Measurements from ENCODE around the gene PWWP2B. TPM values are rescaled to one million over a fixed set of nuclear protein-coding genes. Genes with fewer than 3 reads are reported as not detected.

The PWWP2B gene
- total and polyA plus RNA-seq, 2 experiments from 2014 or later = 2.3 to 12.8 TPM

DNA sequence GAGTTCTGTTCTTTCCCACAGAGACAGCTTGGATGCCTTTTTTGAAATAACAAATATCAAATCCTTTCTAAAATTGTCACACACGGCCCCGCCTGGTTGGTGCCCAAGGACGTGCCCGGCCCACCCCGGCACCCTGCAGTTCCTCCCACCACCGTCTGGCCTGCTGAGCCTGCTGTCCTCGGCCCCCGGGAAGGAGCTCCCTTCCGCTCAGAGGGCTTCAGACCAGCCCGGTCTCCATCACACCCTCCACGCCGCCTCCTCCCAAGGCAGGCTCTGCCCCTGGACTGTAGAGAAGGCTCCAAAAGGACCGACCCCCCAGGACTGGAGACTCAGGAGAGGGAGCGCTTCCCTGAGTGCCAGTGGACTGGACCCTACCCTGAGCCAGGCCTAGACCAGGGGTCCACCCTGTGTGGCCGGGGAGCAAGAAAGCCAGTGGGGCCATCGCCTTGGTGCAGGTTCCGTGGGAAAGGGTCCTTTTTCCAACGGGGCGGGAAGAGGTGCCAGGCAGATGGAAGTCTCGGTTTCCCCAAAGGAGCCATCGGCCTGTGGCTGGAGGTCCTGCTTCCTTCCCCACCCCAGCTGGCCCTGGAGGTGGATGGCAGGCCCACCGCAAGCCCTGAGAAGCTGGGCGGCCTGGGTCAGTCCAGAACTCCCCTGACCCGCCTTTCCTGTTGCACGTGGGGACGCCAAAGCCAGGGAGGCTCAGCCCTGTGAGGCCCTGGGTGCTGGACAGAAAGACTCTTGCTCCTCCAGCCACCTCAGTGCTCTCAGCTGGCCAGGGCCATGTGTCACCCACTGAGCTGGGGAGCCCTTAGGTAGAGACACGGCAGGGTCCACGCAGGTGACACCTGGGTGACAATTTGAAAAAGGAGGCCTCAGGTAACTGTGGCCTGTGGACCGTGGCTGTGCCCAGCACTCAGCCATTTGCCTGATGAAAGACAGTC lies 69.8 kb downstream of the PWWP2B start (continued):
- TF ChIP-seq, protein P1, sequence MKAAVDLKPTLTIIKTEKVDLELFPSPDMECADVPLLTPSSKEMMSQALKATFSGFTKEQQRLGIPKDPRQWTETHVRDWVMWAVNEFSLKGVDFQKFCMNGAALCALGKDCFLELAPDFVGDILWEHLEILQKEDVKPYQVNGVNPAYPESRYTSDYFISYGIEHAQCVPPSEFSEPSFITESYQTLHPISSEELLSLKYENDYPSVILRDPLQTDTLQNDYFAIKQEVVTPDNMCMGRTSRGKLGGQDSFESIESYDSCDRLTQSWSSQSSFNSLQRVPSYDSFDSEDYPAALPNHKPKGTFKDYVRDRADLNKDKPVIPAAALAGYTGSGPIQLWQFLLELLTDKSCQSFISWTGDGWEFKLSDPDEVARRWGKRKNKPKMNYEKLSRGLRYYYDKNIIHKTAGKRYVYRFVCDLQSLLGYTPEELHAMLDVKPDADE (IDR thresholded peaks at IDR 0.05) = no peak
- TF ChIP-seq EZH2phosphoT487 (IDR thresholded peaks at IDR 0.05; ENCODE audit: unreplicated experiment) (no peak), STAT1 (IDR thresholded peaks at IDR 0.05; ENCODE audit: unreplicated experiment) (no peak)

Other genes with a start within 250 kb of the PWWP2B start
- gene DPYSL4, start 210.3 kb upstream of the PWWP2B start, total RNA-seq (2014; rRNA removed; shearing (Covaris generic)) = 23.9 and 24.6 TPM in 2 replicates
- gene DPYSL4, start 210.3 kb upstream of the PWWP2B start, polyA plus RNA-seq (2016; fragmentation: Nextera tagmentation; extraction: Ambion mirVana) = 9.7 and 10.6 TPM in 2 replicates
- 8.0 and 10.2 TPM in 2 replicates for gene STK32C, start 89.2 kb upstream of the PWWP2B start, total RNA-seq (2014; rRNA removed; shearing (Covaris generic))
- 20.5 and 24.1 TPM in 2 replicates for gene STK32C, start 89.2 kb upstream of the PWWP2B start, polyA plus RNA-seq (2016; fragmentation: Nextera tagmentation; extraction: Ambion mirVana)
- 3.1 and 3.5 TPM in 2 replicates for gene LRRC27, start 65.0 kb upstream of the PWWP2B start, total RNA-seq (2014; rRNA removed; shearing (Covaris generic))
- 2.2 and 2.9 TPM in 2 replicates for gene LRRC27, start 65.0 kb upstream of the PWWP2B start, polyA plus RNA-seq (2016; fragmentation: Nextera tagmentation; extraction: Ambion mirVana)
- 40.6 and 42.5 TPM in 2 replicates for gene INPP5A, start 140.6 kb downstream of the PWWP2B start, total RNA-seq (2014; rRNA removed; shearing (Covaris generic))
- gene INPP5A, start 140.6 kb downstream of the PWWP2B start, polyA plus RNA-seq (2016; fragmentation: Nextera tagmentation; extraction: Ambion mirVana) = 5.6 and 5.9 TPM in 2 replicates